Measurements from ENCODE around the gene PLB1. TPM values are rescaled to one million over a fixed set of nuclear protein-coding genes. Genes with fewer than 3 reads are reported as not detected.
"Not testable (repeated sequence)": the region's sequence is repeated elsewhere in the genome, so short reads cannot be mapped to it uniquely, and the experiment has no call there.

PLB1 gene
- total and polyA plus RNA-seq, 7 experiments from 2014 or later: 0.47 to 6.4 (median 1.2) TPM

GRCh38 chr2:28472641-28473040, 23.2 kb upstream of the PLB1 start:
- peaks cover 17 to 27% (median 25%) of the 10 kb centered on the region in 7 donors for H3K4me1 Mint-ChIP-seq
- ATAC-seq; H3K27me3 Mint-ChIP-seq; H3K4me1 ChIP-seq (ENCODE audit: control insufficient read depth in 2 of 2, insufficient read depth in 2 of 2, low read length in 2 of 2); H3K27me3 ChIP-seq (ENCODE audit: control insufficient read depth in 2 of 2, insufficient read depth in 2 of 2, low read length in 2 of 2); H3K9me3 Mint-ChIP-seq; DNase-seq; H3K4me3 Mint-ChIP-seq; H3K27ac Mint-ChIP-seq; intact Hi-C loops (cut with micrococcal nuclease); H3K27ac ChIP-seq (ENCODE audit: low read depth, low read length); H3K9me3 ChIP-seq (ENCODE audit: control insufficient read depth in 2 of 3, low read length in 3 of 3); H3K36me3 Mint-ChIP-seq; H3K36me3 ChIP-seq (ENCODE audit: control insufficient read depth in 2 of 3, insufficient read depth in 3 of 3, low read length in 3 of 3); POLR2A ChIA-PET; H3K4me3 ChIP-seq (ENCODE audit: low read length): not testable (repeated sequence)
- CTCF ChIA-PET: interaction anchor here (0.6 kb wide), 1 partner anchor 528 kb away, joined by 3 read pairs; no protein-coding TSS in a partner anchor

GRCh38 chr2:28475088-28475595, 20.7 kb upstream of the PLB1 start:
- Histone ChIP-seq H3K4me3 (ENCODE audit: low read length) (no peak overlapping the region), H3K9me3 (ENCODE audit: control insufficient read depth in 2 of 3, low read length in 3 of 3) (no peaks in the 10 kb centered on the region), H3K27ac (ENCODE audit: low read depth, low read length) (no peak overlapping the region), H3K27me3 (ENCODE audit: control insufficient read depth in 2 of 2, insufficient read depth in 2 of 2, low read length in 2 of 2) (no peaks in the 10 kb centered on the region), H3K4me1 (ENCODE audit: control insufficient read depth in 2 of 2, insufficient read depth in 2 of 2, low read length in 2 of 2) (peaks cover 0 to 7% of the 10 kb centered on the region in 2 donors), H3K36me3 (ENCODE audit: control insufficient read depth in 2 of 3, insufficient read depth in 3 of 3, low read length in 3 of 3) (no peaks in the 10 kb centered on the region)
- Mint-ChIP-seq H3K4me3 (no peak overlapping the region), H3K36me3 (no peaks in the 10 kb centered on the region), H3K27ac (peak overlapping the region in 1 of 9 donors; percentile 56), H3K9me3 (peaks cover 0 to 7% (median 0%) of the 10 kb centered on the region in 11 donors), H3K27me3 (peaks cover 0 to 7% (median 0%) of the 10 kb centered on the region in 5 donors), H3K4me1 (peaks cover 8 to 17% (median 16%) of the 10 kb centered on the region in 7 donors)
- no peak for ATAC-seq
- no peak for DNase-seq
- intact Hi-C loops (cut with micrococcal nuclease): no loop called here
- CTCF ChIA-PET: no interaction called here
- POLR2A ChIA-PET: no interaction called here

GRCh38 chr2:28477087-28477486, 18.8 kb upstream of the PLB1 start:
- CTCF ChIA-PET: no interaction called here
- H3K4me3 Mint-ChIP-seq: no peak overlapping the region

GRCh38 chr2:28477645-28478044, 18.2 kb upstream of the PLB1 start:
- no peaks in the 10 kb centered on the region for H3K9me3 ChIP-seq (ENCODE audit: control insufficient read depth in 2 of 3, low read length in 3 of 3)
- Mint-ChIP-seq H3K36me3 (no peaks in the 10 kb centered on the region), H3K27me3 (peaks cover 0 to 4% (median 0%) of the 10 kb centered on the region in 5 donors), H3K4me1 (peaks cover 0 to 3% (median 0%) of the 10 kb centered on the region in 7 donors), H3K27ac (peak overlapping the region in 1 of 9 donors; percentile 10), H3K4me3 (no peak overlapping the region), H3K9me3 (peaks cover 0 to 7% (median 0%) of the 10 kb centered on the region in 11 donors)
- no peak for ATAC-seq
- no peak for DNase-seq
- H3K4me3 ChIP-seq (ENCODE audit: low read length): no peak overlapping the region
- POLR2A ChIA-PET: no interaction called here
- H3K36me3 ChIP-seq (ENCODE audit: control insufficient read depth in 2 of 3, insufficient read depth in 3 of 3, low read length in 3 of 3): no peaks in the 10 kb centered on the region
- H3K4me1 ChIP-seq (ENCODE audit: control insufficient read depth in 2 of 2, insufficient read depth in 2 of 2, low read length in 2 of 2): no peaks in the 10 kb centered on the region
- H3K27ac ChIP-seq (ENCODE audit: low read depth, low read length): no peak overlapping the region
- H3K27me3 ChIP-seq (ENCODE audit: control insufficient read depth in 2 of 2, insufficient read depth in 2 of 2, low read length in 2 of 2): no peaks in the 10 kb centered on the region
- CTCF ChIA-PET: no interaction called here
- intact Hi-C loops (cut with micrococcal nuclease): no loop called here

More at GRCh38 chr2:28477087-28477486, 18.8 kb upstream of the PLB1 start:
- Histone ChIP-seq H3K4me1 (ENCODE audit: control insufficient read depth in 2 of 2, insufficient read depth in 2 of 2, low read length in 2 of 2) (no peaks in the 10 kb centered on the region), H3K9me3 (ENCODE audit: control insufficient read depth in 2 of 3, low read length in 3 of 3) (no peaks in the 10 kb centered on the region), H3K36me3 (ENCODE audit: control insufficient read depth in 2 of 3, insufficient read depth in 3 of 3, low read length in 3 of 3) (no peaks in the 10 kb centered on the region), H3K27ac (ENCODE audit: low read depth, low read length) (no peak overlapping the region), H3K4me3 (ENCODE audit: low read length) (no peak overlapping the region), H3K27me3 (ENCODE audit: control insufficient read depth in 2 of 2, insufficient read depth in 2 of 2, low read length in 2 of 2) (no peaks in the 10 kb centered on the region)
- peaks cover 0 to 4% (median 0%) of the 10 kb centered on the region in 5 donors for H3K27me3 Mint-ChIP-seq
- intact Hi-C loops (cut with micrococcal nuclease): no loop called here
- H3K4me1 Mint-ChIP-seq: peaks cover 0 to 3% (median 1%) of the 10 kb centered on the region in 7 donors
- POLR2A ChIA-PET: no interaction called here
- DNase-seq (no peak), ATAC-seq (no peak)
- no peaks in the 10 kb centered on the region for H3K36me3 Mint-ChIP-seq
- H3K9me3 Mint-ChIP-seq: peaks cover 0 to 7% (median 0%) of the 10 kb centered on the region in 11 donors
- H3K27ac Mint-ChIP-seq: peak overlapping the region in 1 of 9 donors; percentile 10

GRCh38 chr2:28480403-28481049, 15.3 kb upstream of the PLB1 start:
- POLR2A ChIA-PET: interaction anchor here (0.8 kb wide), 1 partner anchor 710 kb away, joined by 3 read pairs; no protein-coding TSS in a partner anchor
- intact Hi-C loops (cut with micrococcal nuclease): no loop called here
- Histone ChIP-seq H3K36me3 (ENCODE audit: control insufficient read depth in 2 of 3, insufficient read depth in 3 of 3, low read length in 3 of 3) (no peaks in the 10 kb centered on the region), H3K4me3 (ENCODE audit: low read length) (no peak overlapping the region), H3K27ac (ENCODE audit: low read depth, low read length) (no peak overlapping the region), H3K4me1 (ENCODE audit: control insufficient read depth in 2 of 2, insufficient read depth in 2 of 2, low read length in 2 of 2) (no peaks in the 10 kb centered on the region), H3K9me3 (ENCODE audit: control insufficient read depth in 2 of 3, low read length in 3 of 3) (no peaks in the 10 kb centered on the region), H3K27me3 (ENCODE audit: control insufficient read depth in 2 of 2, insufficient read depth in 2 of 2, low read length in 2 of 2) (no peaks in the 10 kb centered on the region)
- H3K27me3 Mint-ChIP-seq: peaks cover 0 to 4% (median 0%) of the 10 kb centered on the region in 5 donors
- CTCF ChIA-PET: no interaction called here
- ATAC-seq (no peak), DNase-seq (no peak)
- peak overlapping the region in 1 of 9 donors; percentile 35 for H3K27ac Mint-ChIP-seq
- peaks cover 0 to 5% (median 0%) of the 10 kb centered on the region in 11 donors for H3K9me3 Mint-ChIP-seq
- no peaks in the 10 kb centered on the region for H3K36me3 Mint-ChIP-seq
- H3K4me3 Mint-ChIP-seq: no peak overlapping the region
- no peaks in the 10 kb centered on the region for H3K4me1 Mint-ChIP-seq

- Mint-ChIP-seq H3K9me3 (peaks cover 0 to 5% (median 0%) of the 10 kb centered on the region in 11 donors), H3K36me3 (no peaks in the 10 kb centered on the region), H3K4me3 (no peak overlapping the region), H3K4me1 (no peaks in the 10 kb centered on the region), H3K27me3 (peaks cover 0 to 4% (median 0%) of the 10 kb centered on the region in 5 donors), H3K27ac (no peak overlapping the region)
- no peaks in the 10 kb centered on the region for H3K4me1 ChIP-seq (ENCODE audit: control insufficient read depth in 2 of 2, insufficient read depth in 2 of 2, low read length in 2 of 2)
- CTCF ChIA-PET: no interaction called here
- H3K27me3 ChIP-seq (ENCODE audit: control insufficient read depth in 2 of 2, insufficient read depth in 2 of 2, low read length in 2 of 2): no peaks in the 10 kb centered on the region
- H3K4me3 ChIP-seq (ENCODE audit: low read length): no peak overlapping the region
- POLR2A ChIA-PET: no interaction called here
- H3K27ac ChIP-seq (ENCODE audit: low read depth, low read length): no peak overlapping the region
- no peaks in the 10 kb centered on the region for H3K9me3 ChIP-seq (ENCODE audit: control insufficient read depth in 2 of 3, low read length in 3 of 3)
- intact Hi-C loops (cut with micrococcal nuclease): no loop called here
- no peak for DNase-seq
- no peak for ATAC-seq
- H3K36me3 ChIP-seq (ENCODE audit: control insufficient read depth in 2 of 3, insufficient read depth in 3 of 3, low read length in 3 of 3): no peaks in the 10 kb centered on the region
Measured at GRCh38 chr2:28481905-28482304, 14.0 kb upstream of the PLB1 start.

GRCh38 chr2:28484835-28485234, 11.0 kb upstream of the PLB1 start:
- H3K4me3 Mint-ChIP-seq: no peak overlapping the region
- Histone ChIP-seq H3K9me3 (ENCODE audit: control insufficient read depth in 2 of 3, low read length in 3 of 3) (no peaks in the 10 kb centered on the region), H3K4me1 (ENCODE audit: control insufficient read depth in 2 of 2, insufficient read depth in 2 of 2, low read length in 2 of 2) (no peaks in the 10 kb centered on the region), H3K27me3 (ENCODE audit: control insufficient read depth in 2 of 2, insufficient read depth in 2 of 2, low read length in 2 of 2) (no peaks in the 10 kb centered on the region), H3K27ac (ENCODE audit: low read depth, low read length) (no peak overlapping the region), H3K36me3 (ENCODE audit: control insufficient read depth in 2 of 3, insufficient read depth in 3 of 3, low read length in 3 of 3) (no peaks in the 10 kb centered on the region), H3K4me3 (ENCODE audit: low read length) (no peak overlapping the region)
- peaks cover 0 to 1% (median 0%) of the 10 kb centered on the region in 7 donors for H3K4me1 Mint-ChIP-seq
- no peaks in the 10 kb centered on the region for H3K36me3 Mint-ChIP-seq
- ATAC-seq (no peak), DNase-seq (no peak)
- intact Hi-C loops (cut with micrococcal nuclease): no loop called here
- ChIA-PET POLR2A (no interaction called here), CTCF (interaction anchor here (0.6 kb wide), 1 partner anchor 220 kb away, joined by 4 read pairs; no protein-coding TSS in a partner anchor)
- peaks cover 0 to 2% (median 0%) of the 10 kb centered on the region in 5 donors for H3K27me3 Mint-ChIP-seq
- H3K9me3 Mint-ChIP-seq: peaks cover 0 to 5% (median 0%) of the 10 kb centered on the region in 11 donors
- no peak overlapping the region for H3K27ac Mint-ChIP-seq

All from naive thymus-derived CD4-positive, alpha-beta T cell (primary cell).